B cell (primary cell): Measurements from ENCODE around the gene IP6K2.

Experiments used
- EZH2 ChIP-seq: IDR thresholded peaks from 2 replicates; pipeline ENCODE4 v1.6.1; 2012; ENCODE audit warnings: borderline replicate concordance, low read depth, mild to moderate bottlenecking, moderate library complexity, low read length; ENCODE audit not compliant: insufficient read depth, poor library complexity, severe bottlenecking
- TF ChIP-seq, protein P1 (sequence below): fragments of 200-600 bp; IDR thresholded peaks from one replicate; pipeline ENCODE4 v1.8.0; 2022; ENCODE audit warnings: antibody characterized with exemption, mild to moderate bottlenecking

DNA sequence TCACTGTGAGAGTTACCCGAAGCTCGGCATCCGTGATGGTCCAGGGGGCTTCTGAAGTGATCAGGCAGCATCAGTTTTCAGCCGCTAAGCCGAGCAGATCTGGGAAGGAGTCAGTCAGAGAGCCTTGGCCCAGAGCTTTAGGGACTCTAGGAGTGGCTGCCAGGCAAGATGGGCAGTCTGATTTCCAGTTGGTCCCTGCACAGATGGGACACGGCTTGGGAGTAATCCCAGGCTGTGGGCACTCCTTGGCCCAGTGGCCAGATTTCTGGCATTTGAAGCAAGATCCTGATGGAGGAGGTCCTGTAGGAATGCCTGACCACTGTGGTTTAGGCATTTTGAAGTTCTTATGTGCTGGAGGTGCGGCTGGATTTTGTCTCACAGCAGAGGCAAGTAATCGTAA, 10.5 kb upstream of the IP6K2 start:
- TF ChIP-seq, protein P1, sequence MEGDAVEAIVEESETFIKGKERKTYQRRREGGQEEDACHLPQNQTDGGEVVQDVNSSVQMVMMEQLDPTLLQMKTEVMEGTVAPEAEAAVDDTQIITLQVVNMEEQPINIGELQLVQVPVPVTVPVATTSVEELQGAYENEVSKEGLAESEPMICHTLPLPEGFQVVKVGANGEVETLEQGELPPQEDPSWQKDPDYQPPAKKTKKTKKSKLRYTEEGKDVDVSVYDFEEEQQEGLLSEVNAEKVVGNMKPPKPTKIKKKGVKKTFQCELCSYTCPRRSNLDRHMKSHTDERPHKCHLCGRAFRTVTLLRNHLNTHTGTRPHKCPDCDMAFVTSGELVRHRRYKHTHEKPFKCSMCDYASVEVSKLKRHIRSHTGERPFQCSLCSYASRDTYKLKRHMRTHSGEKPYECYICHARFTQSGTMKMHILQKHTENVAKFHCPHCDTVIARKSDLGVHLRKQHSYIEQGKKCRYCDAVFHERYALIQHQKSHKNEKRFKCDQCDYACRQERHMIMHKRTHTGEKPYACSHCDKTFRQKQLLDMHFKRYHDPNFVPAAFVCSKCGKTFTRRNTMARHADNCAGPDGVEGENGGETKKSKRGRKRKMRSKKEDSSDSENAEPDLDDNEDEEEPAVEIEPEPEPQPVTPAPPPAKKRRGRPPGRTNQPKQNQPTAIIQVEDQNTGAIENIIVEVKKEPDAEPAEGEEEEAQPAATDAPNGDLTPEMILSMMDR = no peak
- TF ChIP-seq EZH2 = no peak
